Astrocyte (in vitro differentiated cells and primary cell): ENCODE data around the gene SYVN1.
"Not testable (repeated sequence)": the region's sequence is repeated elsewhere in the genome, so short reads cannot be mapped to it uniquely, and the experiment has no call there.

ENCODE experiments used
- CTCF ChIP-seq: IDR thresholded peaks from 2 replicates; pipeline ENCODE4 v1.5.1; 2011; ENCODE audit warnings: low read depth, mild to moderate bottlenecking, inconsistent platforms, low read length, moderate library complexity; ENCODE audit not compliant: insufficient read depth
- EZH2 ChIP-seq: IDR thresholded peaks from 2 replicates; pipeline ENCODE4 v1.6.1; 2012; ENCODE audit warnings: mild to moderate bottlenecking, low read length, inconsistent platforms; ENCODE audit not compliant: insufficient read depth

- TF ChIP-seq EZH2, CTCF: not testable (repeated sequence)
Measured at GRCh38 chr11:65150131-65150508, 15.8 kb upstream of the SYVN1 start.
